Neutrophil (primary cell): ENCODE results near the gene GOLGA7B.

ENCODE experiments used
- H3K27ac ChIP-seq: fragments of 200-600 bp; sonication (generic); 2 replicates; pipeline ENCODE4 v1.5.1; 2016; ENCODE audit warnings: mild to moderate bottlenecking, moderate library complexity
- H3K27me3 ChIP-seq: fragments of 200-600 bp; sonication (generic); 2 replicates; pipeline ENCODE4 v1.6.0; 2016; ENCODE audit warnings: mild to moderate bottlenecking
- H3K36me3 ChIP-seq: fragments of 200-600 bp; sonication (generic); 2 replicates; pipeline ENCODE4 v1.5.1; 2017
- H3K4me1 ChIP-seq, 2 experiments: fragments of 200-600 bp in 1 of 2; sonication (generic) in 1 of 2; 1 replicate in 1 of 2; 2 replicates in 1 of 2; pipeline versions ENCODE4 v1.5.1 to v1.6.1; 2013 to 2016; ENCODE audit warnings: low read depth in 1 of 2, low read length in 1 of 2, mild to moderate bottlenecking in 1 of 2, moderate library complexity in 1 of 2; ENCODE audit not compliant: control insufficient read depth in 1 of 2, insufficient read depth in 1 of 2
- H3K4me3 ChIP-seq, 2 experiments: fragments of 200-600 bp in 1 of 2; sonication (generic) in 1 of 2; 1 replicate in 1 of 2; 2 replicates in 1 of 2; pipeline ENCODE4 v1.5.1; 2013 to 2016; ENCODE audit warnings: low read depth in 1 of 2, low read length in 1 of 2, mild to moderate bottlenecking in 1 of 2, moderate library complexity in 1 of 2
- H3K9me3 ChIP-seq: fragments of 200-600 bp; sonication (generic); 2 replicates; pipeline ENCODE4 v1.5.1; 2016
- CTCF ChIP-seq: fragments of 200-600 bp; sonication (generic); IDR thresholded peaks from 2 replicates; pipeline ENCODE4 v1.5.1; 2016; ENCODE audit warnings: antibody characterized with exemption

The GOLGA7B gene

GRCh38 chr10:97849687-97850402, at the start of gene GOLGA7B:
TSS of gene GOLGA7B (plus strand) at chr10:97849843. CDS start at chr10:97850304, 461 bp downstream.
- H3K36me3 ChIP-seq, result no peaks in the 10 kb centered on the region
- peak within 1 kb of the TSS; percentile 44 to 55 for H3K4me3 ChIP-seq
- peaks cover 100% of the 10 kb centered on the region for H3K27me3 ChIP-seq
- no peak for TF ChIP-seq CTCF
- peaks cover 0 to 3% of the 10 kb centered on the region in 2 experiments for H3K4me1 ChIP-seq
- no peak within 1 kb of the TSS for H3K27ac ChIP-seq
- H3K9me3 ChIP-seq, result no peaks in the 10 kb centered on the region

GRCh38 chr10:97800474-97800873, 49.2 kb upstream of the GOLGA7B start:
- no peak for TF ChIP-seq CTCF
- no peak overlapping the region for H3K27ac ChIP-seq
- no peak overlapping the region for H3K4me3 ChIP-seq
- no peaks in the 10 kb centered on the region for H3K4me1 ChIP-seq
- no peaks in the 10 kb centered on the region for H3K9me3 ChIP-seq
- H3K27me3 ChIP-seq, result peaks cover 74% of the 10 kb centered on the region
- H3K36me3 ChIP-seq, result no peaks in the 10 kb centered on the region

- Histone ChIP-seq H3K4me1 (no peaks in the 10 kb centered on the region), H3K9me3 (no peaks in the 10 kb centered on the region), H3K36me3 (no peaks in the 10 kb centered on the region), H3K27me3 (peaks cover 64% of the 10 kb centered on the region), H3K4me3 (no peak overlapping the region), H3K27ac (no peak overlapping the region)
- TF ChIP-seq CTCF, result no peak
Observed at GRCh38 chr10:97801422-97801821, 48.2 kb upstream of the GOLGA7B start.

- peaks cover 31% of the 10 kb centered on the region for H3K27me3 ChIP-seq
- no peak overlapping the region for H3K4me3 ChIP-seq
- H3K4me1 ChIP-seq, result no peaks in the 10 kb centered on the region
- no peaks in the 10 kb centered on the region for H3K36me3 ChIP-seq
- H3K27ac ChIP-seq, result no peak overlapping the region
- H3K9me3 ChIP-seq, result no peaks in the 10 kb centered on the region
- TF ChIP-seq CTCF, result no peak
Observed at GRCh38 chr10:97805096-97805884, 44.4 kb upstream of the GOLGA7B start.

- Histone ChIP-seq H3K27ac (no peak overlapping the region), H3K4me3 (no peak overlapping the region), H3K27me3 (peaks cover 24% of the 10 kb centered on the region), H3K4me1 (no peaks in the 10 kb centered on the region), H3K9me3 (no peaks in the 10 kb centered on the region), H3K36me3 (no peaks in the 10 kb centered on the region)
- TF ChIP-seq CTCF, result no peak
Observed at GRCh38 chr10:97805949-97806348, 43.7 kb upstream of the GOLGA7B start.
